Loucy (cell line): Measurements from ENCODE around the gene CACNA2D3.

ENCODE experiments used
- H2AFZ ChIP-seq: fragments of 200-600 bp; sonication (generic); 2 replicates; pipeline ENCODE4 v1.6.0; 2016; ENCODE audit warnings: antibody characterized with exemption, mild to moderate bottlenecking, low read length, moderate library complexity
- H3F3A ChIP-seq: fragments of 200-600 bp; 2 replicates; pipeline ENCODE4 v1.6.0; 2016; ENCODE audit warnings: antibody characterized with exemption, low read depth, mild to moderate bottlenecking
- H3K27me3 ChIP-seq: fragments of 200-600 bp; sonication (generic); 2 replicates; pipeline ENCODE4 v1.6.1; 2014; ENCODE audit warnings: low read length, mild to moderate bottlenecking; ENCODE audit not compliant: insufficient read depth, poor library complexity, severe bottlenecking
- H3K36me3 ChIP-seq: fragments of 200-600 bp; sonication (generic); 2 replicates; pipeline ENCODE4 v1.6.1; 2016; ENCODE audit warnings: low read length; ENCODE audit not compliant: insufficient read depth
- H3K4me1 ChIP-seq: fragments of 200-600 bp; sonication (generic); 2 replicates; pipeline ENCODE4 v1.5.1; 2014; ENCODE audit warnings: low read length, mild to moderate bottlenecking; ENCODE audit not compliant: insufficient read depth, poor library complexity, severe bottlenecking
- H3K4me2 ChIP-seq: fragments of 200-600 bp; sonication (generic); 2 replicates; pipeline ENCODE4 v1.6.0; 2014; ENCODE audit warnings: antibody characterized with exemption, low read length, low read depth, mild to moderate bottlenecking; ENCODE audit not compliant: poor library complexity, severe bottlenecking
- H3K4me3 ChIP-seq: fragments of 200-600 bp; sonication (generic); 2 replicates; pipeline ENCODE4 v1.5.1; 2014; ENCODE audit warnings: low read length, mild to moderate bottlenecking, mixed read lengths; ENCODE audit not compliant: poor library complexity, severe bottlenecking
- H3K79me2 ChIP-seq: fragments of 200-600 bp; sonication (generic); 2 replicates; pipeline ENCODE4 v1.6.1; 2014; ENCODE audit warnings: low read length; ENCODE audit not compliant: insufficient read depth
- H3K9ac ChIP-seq: fragments of 200-600 bp; sonication (generic); 2 replicates; pipeline ENCODE4 v1.6.0; 2014; ENCODE audit warnings: mild to moderate bottlenecking, low read depth, low read length, moderate library complexity; ENCODE audit not compliant: poor library complexity, severe bottlenecking
- H3K9me2 ChIP-seq: fragments of 200-600 bp; sonication (generic); replicated peaks from 2 replicates; pipeline ENCODE4 v1.6.1; 2016; ENCODE audit warnings: low read depth, low read length, mixed read lengths
- H3K9me3 ChIP-seq: fragments of 200-600 bp; sonication (generic); 2 replicates; pipeline ENCODE4 v1.6.1; 2014; ENCODE audit warnings: mild to moderate bottlenecking, antibody characterized with exemption, low read length, low read depth; ENCODE audit not compliant: insufficient read depth
- H4K20me1 ChIP-seq: fragments of 200-600 bp; sonication (generic); 2 replicates; pipeline ENCODE4 v1.6.0; 2014; ENCODE audit warnings: antibody characterized with exemption, low read length, mild to moderate bottlenecking; ENCODE audit not compliant: insufficient read depth, poor library complexity, severe bottlenecking
- CTCF ChIP-seq: fragments of 200-600 bp; sonication (generic); conservative IDR thresholded peaks from 2 replicates; pipeline ENCODE4 v1.5.1; 2014; ENCODE audit warnings: mild to moderate bottlenecking, antibody characterized with exemption, low read length
- EZH2phosphoT487 ChIP-seq: fragments of 200-600 bp; IDR thresholded peaks from 2 replicates; pipeline ENCODE4 v1.6.1; 2018; ENCODE audit warnings: antibody characterized with exemption, mild to moderate bottlenecking, moderate library complexity, borderline replicate concordance

The CACNA2D3 gene

DNA sequence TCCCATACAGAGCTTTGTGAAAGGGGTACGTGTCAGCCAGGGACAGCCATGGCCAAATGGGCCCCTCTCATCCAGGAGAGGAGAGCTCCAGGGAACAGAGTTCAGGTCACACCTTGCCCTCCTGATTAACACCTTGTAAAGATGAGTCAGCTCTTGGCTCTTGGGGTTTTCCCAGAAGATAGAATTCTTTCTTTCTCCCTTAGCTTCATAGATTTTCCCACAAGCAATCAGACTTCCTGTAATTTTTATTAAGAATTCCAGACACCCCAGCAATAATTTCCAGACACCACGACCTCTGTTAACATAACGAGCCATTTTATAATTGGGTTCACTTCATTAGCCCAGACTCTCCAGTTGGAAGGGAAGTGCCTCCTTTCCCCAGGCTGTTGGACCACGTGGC, 719.1 kb downstream of the CACNA2D3 start:
- no peak overlapping the region for H3K9ac ChIP-seq
- no peaks in the 10 kb centered on the region for H3K79me2 ChIP-seq
- no peaks in the 10 kb centered on the region for H3K9me3 ChIP-seq
- H3K9me2 ChIP-seq: no peaks in the 10 kb centered on the region
- no peaks in the 10 kb centered on the region for H3K27me3 ChIP-seq
- TF ChIP-seq EZH2phosphoT487: no peak
- no peaks in the 10 kb centered on the region for H4K20me1 ChIP-seq
- H3K4me2 ChIP-seq: no peak overlapping the region
- no peaks in the 10 kb centered on the region for H3K4me1 ChIP-seq
- H2AFZ ChIP-seq: no peak overlapping the region
- no peak overlapping the region for H3K4me3 ChIP-seq
- no peaks in the 10 kb centered on the region for H3K36me3 ChIP-seq
- no peaks in the 10 kb centered on the region for H3F3A ChIP-seq

DNA sequence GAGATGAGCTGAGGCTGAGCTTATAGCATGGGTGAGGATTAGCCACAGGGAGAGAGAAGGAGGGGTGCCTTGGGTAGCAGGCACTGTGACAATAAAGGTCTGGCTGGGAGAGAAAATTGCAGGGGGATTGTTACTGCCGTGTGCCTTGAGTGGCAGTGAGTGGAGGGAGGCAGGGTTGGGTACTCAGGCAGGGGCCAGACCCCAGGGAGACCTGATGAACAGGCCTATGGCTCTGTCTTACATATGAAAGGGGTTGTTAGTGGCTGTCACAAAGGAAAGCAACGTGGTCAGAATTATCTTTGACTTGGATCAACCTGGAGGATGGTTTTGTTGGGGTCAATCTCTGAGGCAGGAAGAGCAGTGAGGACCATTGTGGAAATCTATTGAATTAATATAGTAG, 721.0 kb downstream of the CACNA2D3 start:
- TF ChIP-seq EZH2phosphoT487 (no peak), CTCF (no peak)
- H4K20me1 ChIP-seq: no peaks in the 10 kb centered on the region
- H3K9me2 ChIP-seq: no peaks in the 10 kb centered on the region
- no peak overlapping the region for H3K4me3 ChIP-seq
- no peak overlapping the region for H2AFZ ChIP-seq
- no peaks in the 10 kb centered on the region for H3K27me3 ChIP-seq
- no peaks in the 10 kb centered on the region for H3K79me2 ChIP-seq
- H3K36me3 ChIP-seq: no peaks in the 10 kb centered on the region
- no peaks in the 10 kb centered on the region for H3K9me3 ChIP-seq
- H3K4me1 ChIP-seq: no peaks in the 10 kb centered on the region
- no peaks in the 10 kb centered on the region for H3F3A ChIP-seq
- H3K4me2 ChIP-seq: no peak overlapping the region
- H3K9ac ChIP-seq: no peak overlapping the region

GRCh38 chr3:54844211-54844610, 721.9 kb downstream of the CACNA2D3 start:
- Histone ChIP-seq H3K4me2 (no peak overlapping the region), H3K4me3 (no peak overlapping the region), H4K20me1 (no peaks in the 10 kb centered on the region), H3K9me3 (no peaks in the 10 kb centered on the region), H3K27me3 (no peaks in the 10 kb centered on the region), H3K79me2 (no peaks in the 10 kb centered on the region), H3K9ac (no peak overlapping the region), H3K36me3 (no peaks in the 10 kb centered on the region), H2AFZ (no peak overlapping the region), H3F3A (no peaks in the 10 kb centered on the region), H3K4me1 (no peaks in the 10 kb centered on the region), H3K9me2 (no peaks in the 10 kb centered on the region)
- TF ChIP-seq CTCF: no peak
- no peak for TF ChIP-seq EZH2phosphoT487

DNA sequence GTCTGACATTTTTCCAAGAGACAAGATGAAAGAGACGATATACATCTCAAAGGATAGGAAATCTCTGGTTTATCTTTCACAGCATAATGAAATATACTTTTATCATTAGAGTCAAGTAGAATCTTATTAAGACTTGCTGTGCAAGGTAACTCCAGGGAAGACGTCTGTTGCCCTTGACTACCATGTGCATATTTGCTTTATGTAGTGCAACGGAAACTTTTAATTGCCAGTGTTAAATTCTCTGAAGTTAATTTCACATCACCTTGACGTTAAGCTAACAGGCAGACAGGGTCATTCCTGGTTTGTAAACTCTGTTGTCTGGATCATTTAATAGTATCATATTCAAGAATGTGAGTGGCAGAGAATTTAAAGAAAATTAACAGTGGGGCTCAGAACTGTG, 722.7 kb downstream of the CACNA2D3 start:
- H3K27me3 ChIP-seq: no peaks in the 10 kb centered on the region
- no peaks in the 10 kb centered on the region for H3K9me2 ChIP-seq
- H3K4me3 ChIP-seq: no peak overlapping the region
- H3K4me1 ChIP-seq: no peaks in the 10 kb centered on the region
- no peaks in the 10 kb centered on the region for H3K9me3 ChIP-seq
- H4K20me1 ChIP-seq: no peaks in the 10 kb centered on the region
- no peak overlapping the region for H3K4me2 ChIP-seq
- no peaks in the 10 kb centered on the region for H3K79me2 ChIP-seq
- no peaks in the 10 kb centered on the region for H3K36me3 ChIP-seq
- no peak overlapping the region for H3K9ac ChIP-seq
- H2AFZ ChIP-seq: no peak overlapping the region
- TF ChIP-seq EZH2phosphoT487 (no peak), CTCF (no peak)
- no peaks in the 10 kb centered on the region for H3F3A ChIP-seq
